ENCODE results near the gene GRHL1.
A peak's percentile ranks its signal among the peaks of the same experiment; 100 is the strongest.

The GRHL1 gene

GRCh38 chr2:9971890-9972289, 20.4 kb downstream of the GRHL1 start:
- no peak for TF ChIP-seq CTCF (IDR thresholded peaks at IDR 0.05; ENCODE audit: low read depth, low read length, missing control alignments)
- Histone ChIP-seq H3K27me3 (replicated peaks) (no peaks in the 10 kb centered on the region), H3K36me3 (replicated peaks) (no peaks in the 10 kb centered on the region), H3K4me3 (ENCODE audit: low read depth, low read length) (no peak overlapping the region), H3K27ac (no peak overlapping the region)
- no peak for DNase-seq
- in situ Hi-C loops (cut with HindIII; ENCODE audit: low pct_ligation_motif_present, low sequenced_read_pairs), result no loop called here

- Histone ChIP-seq H3K36me3 (replicated peaks) (no peaks in the 10 kb centered on the region), H3K4me3 (ENCODE audit: low read depth, low read length) (no peak overlapping the region), H3K27ac (no peak overlapping the region), H3K27me3 (replicated peaks) (no peaks in the 10 kb centered on the region)
- peak; percentile 57 for DNase-seq
- TF ChIP-seq CTCF (IDR thresholded peaks at IDR 0.05; ENCODE audit: low read depth, low read length, missing control alignments), result no peak
- in situ Hi-C loops (cut with HindIII; ENCODE audit: low pct_ligation_motif_present, low sequenced_read_pairs), result no loop called here
Observed at GRCh38 chr2:9972621-9973479, 21.4 kb downstream of the GRHL1 start.

GRCh38 chr2:9973690-9974089, 22.2 kb downstream of the GRHL1 start:
- H3K27ac ChIP-seq, result no peak overlapping the region
- in situ Hi-C loops (cut with HindIII; ENCODE audit: low pct_ligation_motif_present, low sequenced_read_pairs), result no loop called here
- no peak for DNase-seq
- H3K36me3 ChIP-seq (replicated peaks), result no peaks in the 10 kb centered on the region
- no peaks in the 10 kb centered on the region for H3K27me3 ChIP-seq (replicated peaks)
- H3K4me3 ChIP-seq (ENCODE audit: low read depth, low read length), result no peak overlapping the region
- no peak for TF ChIP-seq CTCF (IDR thresholded peaks at IDR 0.05; ENCODE audit: low read depth, low read length, missing control alignments)

- H3K27me3 ChIP-seq (replicated peaks), result no peaks in the 10 kb centered on the region
- TF ChIP-seq CTCF (IDR thresholded peaks at IDR 0.05; ENCODE audit: low read depth, low read length, missing control alignments), result no peak
- no peaks in the 10 kb centered on the region for H3K36me3 ChIP-seq (replicated peaks)
- in situ Hi-C loops (cut with HindIII; ENCODE audit: low pct_ligation_motif_present, low sequenced_read_pairs), result no loop called here
- DNase-seq, result no peak
- no peak overlapping the region for H3K4me3 ChIP-seq (ENCODE audit: low read depth, low read length)
- no peak overlapping the region for H3K27ac ChIP-seq
Observed at GRCh38 chr2:9974343-9974742, 22.9 kb downstream of the GRHL1 start.

GRCh38 chr2:9975328-9975727, 23.8 kb downstream of the GRHL1 start:
- Histone ChIP-seq H3K4me3 (ENCODE audit: low read depth, low read length) (no peak overlapping the region), H3K27me3 (replicated peaks) (no peaks in the 10 kb centered on the region), H3K36me3 (replicated peaks) (no peaks in the 10 kb centered on the region), H3K27ac (no peak overlapping the region)
- in situ Hi-C loops (cut with HindIII; ENCODE audit: low pct_ligation_motif_present, low sequenced_read_pairs), result no loop called here
- DNase-seq, result no peak
- no peak for TF ChIP-seq CTCF (IDR thresholded peaks at IDR 0.05; ENCODE audit: low read depth, low read length, missing control alignments)

Measured in brain microvascular endothelial cell (primary cell).